Thoracic aorta (tissue), 2 donors: ENCODE data around the gene HOXB13. TPM values are rescaled to one million over a fixed set of nuclear protein-coding genes. Genes with fewer than 3 reads are reported as not detected.

Source experiments
- ATAC-seq: fragments of 150-250 bp; one replicate; pipeline ENCODE4 v1.8.0; 2017; ENCODE audit warnings: low read depth; ENCODE audit not compliant: insufficient number of reproducible peaks, low FRiP score
- DNase-seq: peaks from one replicate; pipeline ENCODE4 v3.0.0-alpha.2; 2020; ENCODE audit warnings: low spot score
- H3K27ac ChIP-seq, 2 donors: fragments of 200-600 bp; sonication (generic); 1 replicate in 1 of 2; 2 replicates in 1 of 2; pipeline ENCODE4 v1.5.1; 2016; ENCODE audit warnings: mild to moderate bottlenecking in 2 of 2, moderate library complexity in 2 of 2
- H3K27me3 ChIP-seq: fragments of 200-600 bp; sonication (generic); replicated peaks from 2 replicates; pipeline ENCODE4 v1.6.0; 2016; ENCODE audit warnings: mild to moderate bottlenecking; ENCODE audit not compliant: insufficient read depth
- H3K36me3 ChIP-seq: fragments of 200-600 bp; sonication (generic); one replicate; pipeline ENCODE4 v1.5.1; 2016
- H3K4me1 ChIP-seq, 2 donors: fragments of 200-600 bp; sonication (generic); 1 replicate in 1 of 2; 2 replicates in 1 of 2; pipeline versions ENCODE4 v1.5.1 to v1.6.0; 2016; ENCODE audit warnings: low read depth in 2 of 2, mild to moderate bottlenecking in 1 of 2; ENCODE audit not compliant: control insufficient read depth in 1 of 2
- H3K4me3 ChIP-seq: fragments of 200-600 bp; sonication (generic); 2 replicates; pipeline ENCODE4 v1.5.1; 2016; ENCODE audit warnings: mild to moderate bottlenecking
- H3K9me3 ChIP-seq: fragments of 200-600 bp; sonication (generic); 2 replicates; pipeline ENCODE4 v1.5.1; 2016
- CTCF ChIP-seq: fragments of 200-600 bp; sonication (generic); IDR thresholded peaks from one replicate; pipeline ENCODE4 v1.5.1; 2019; ENCODE audit warnings: antibody characterized with exemption
- total RNA-seq, 2 donors: library from RNA; depleted of rRNA; stranded (reverse); fragments of >200 nt; gene quantifications; one replicate each; pipeline versions ENCODE4 v1.1.0 to v1.2.3, GENCODE V29; 2016

The HOXB13 gene
- total RNA-seq, 2 donors from 2014 or later, result not detected

- Histone ChIP-seq H3K27ac (no peak within 1 kb of the TSS), H3K4me3 (peak within 1 kb of the TSS; percentile 53), H3K9me3 (no peaks in the 10 kb centered on the region), H3K27me3 (peaks cover 69% of the 10 kb centered on the region), H3K36me3 (no peaks in the 10 kb centered on the region), H3K4me1 (peaks cover 2 to 31% of the 10 kb centered on the region in 2 donors)
- no peak for TF ChIP-seq CTCF
- DNase-seq, result no peak
- no peak for ATAC-seq
Measured at GRCh38 chr17:48722201-48722907, 6.2 kb downstream of the HOXB13 start, which contains the start of gene PRAC1. Gene PRAC1 (minus strand): TSS chr17:48722518. CDS start chr17:48722392, 126 bp downstream.

GRCh38 chr17:48721009-48721402, 7.5 kb downstream of the HOXB13 start:
- no peak overlapping the region for H3K4me3 ChIP-seq
- peaks cover 2 to 31% of the 10 kb centered on the region in 2 donors for H3K4me1 ChIP-seq
- no peak for TF ChIP-seq CTCF
- no peaks in the 10 kb centered on the region for H3K9me3 ChIP-seq
- no peak for ATAC-seq
- H3K27me3 ChIP-seq, result peaks cover 67% of the 10 kb centered on the region
- no peak overlapping the region for H3K27ac ChIP-seq
- no peak for DNase-seq
- no peaks in the 10 kb centered on the region for H3K36me3 ChIP-seq

GRCh38 chr17:48720266-48721008, 8.1 kb downstream of the HOXB13 start:
- Histone ChIP-seq H3K4me1 (peaks cover 2 to 29% of the 10 kb centered on the region in 2 donors), H3K27ac (no peak overlapping the region), H3K9me3 (no peaks in the 10 kb centered on the region), H3K36me3 (no peaks in the 10 kb centered on the region), H3K27me3 (peaks cover 67% of the 10 kb centered on the region), H3K4me3 (no peak overlapping the region)
- DNase-seq (no peak), ATAC-seq (no peak)
- no peak for TF ChIP-seq CTCF

- Histone ChIP-seq H3K27ac (no peak overlapping the region), H3K36me3 (no peaks in the 10 kb centered on the region), H3K4me3 (no peak overlapping the region), H3K4me1 (peaks cover under 1 to 22% of the 10 kb centered on the region in 2 donors), H3K27me3 (peaks cover 64% of the 10 kb centered on the region), H3K9me3 (no peaks in the 10 kb centered on the region)
- no peak for DNase-seq
- TF ChIP-seq CTCF, result no peak
- no peak for ATAC-seq
Measured at GRCh38 chr17:48719642-48720265, 8.8 kb downstream of the HOXB13 start.
